ENCODE measurements around the gene GPR31. TPM values are rescaled to one million over a fixed set of nuclear protein-coding genes. Genes with fewer than 3 reads are reported as not detected.
"Not testable (repeated sequence)": the region's sequence is repeated elsewhere in the genome, so short reads cannot be mapped to it uniquely, and the experiment has no call there.

GPR31 gene
- total RNA-seq, 1 experiment from 2014 or later = not detected

GRCh38 chr6:167187275-167187674 is 29.5 kb upstream of the GPR31 start:
- H2AFZ ChIP-seq (ENCODE audit: low read length); H3K4me1 ChIP-seq (ENCODE audit: insufficient read depth, low read length); H3K27ac ChIP-seq (ENCODE audit: insufficient read length, low read depth, low read length); H3K18ac ChIP-seq (ENCODE audit: insufficient read length, low read depth, low read length); H3K23me2 ChIP-seq (ENCODE audit: insufficient read length, low read depth, low read length, poor library complexity, severe bottlenecking); H4K20me1 ChIP-seq (ENCODE audit: control insufficient read depth, insufficient read depth, insufficient read length); DNase-seq; H3K4me1 Mint-ChIP-seq; H3K79me2 ChIP-seq (ENCODE audit: insufficient read depth, low read length); H3K27ac Mint-ChIP-seq; H3K4me3 Mint-ChIP-seq; H3K9me3 Mint-ChIP-seq; H3K23ac ChIP-seq (ENCODE audit: insufficient read length, low read depth, low read length); H4K8ac ChIP-seq (replicated peaks; ENCODE audit: insufficient read length, low read depth, low read length); H3K14ac ChIP-seq (ENCODE audit: insufficient read depth, low read length); H3T11ph ChIP-seq (ENCODE audit: low read length); H2BK20ac ChIP-seq (ENCODE audit: low read depth, low read length, poor library complexity, severe bottlenecking); H3K79me1 ChIP-seq (ENCODE audit: insufficient read depth, low read depth, low read length, poor library complexity, severe bottlenecking); H4K5ac ChIP-seq (ENCODE audit: insufficient read length, low read depth, low read length); H2BK5ac ChIP-seq (ENCODE audit: insufficient read length, low read length); H2BK15ac ChIP-seq (ENCODE audit: low read depth, low read length); H3K27me3 Mint-ChIP-seq (ENCODE audit: low read depth); H2BK120ac ChIP-seq (ENCODE audit: low read depth, low read length, poor library complexity, severe bottlenecking); H3K9ac ChIP-seq (ENCODE audit: extremely low read depth, insufficient read length, low read length); H3K27me3 ChIP-seq (ENCODE audit: insufficient read depth, low read length); H4K91ac ChIP-seq (ENCODE audit: insufficient read length, low read depth, low read length); H2AK5ac ChIP-seq (ENCODE audit: insufficient read length, low read length); H3K56ac ChIP-seq (ENCODE audit: insufficient read length, low read depth, low read length); H3K4me2 ChIP-seq (ENCODE audit: insufficient read depth, insufficient read length, low read length); H3K4ac ChIP-seq (ENCODE audit: low read depth, low read length); H2BK12ac ChIP-seq (ENCODE audit: insufficient read length, low read depth, low read length); H3K9me3 ChIP-seq (ENCODE audit: control insufficient read depth, low read depth, low read length): not testable (repeated sequence)
- WGBS (ENCODE audit: extremely low coverage, insufficient read length, low lambda C conversion rate) = no CpG with 5 or more reads among the region's 9 CpGs
- H3K36me3 Mint-ChIP-seq (ENCODE audit: insufficient read depth in 1 of 3, low read depth in 3 of 3) = peaks cover 0 to 15% (median 0%) of the 10 kb centered on the region in 3 experiments; a peak in 3 of 7 replicates

- not testable (repeated sequence) for H3K18ac ChIP-seq (ENCODE audit: insufficient read length, low read depth, low read length); H2AK5ac ChIP-seq (ENCODE audit: insufficient read length, low read length); H3K27ac ChIP-seq (ENCODE audit: insufficient read length, low read depth, low read length); H4K5ac ChIP-seq (ENCODE audit: insufficient read length, low read depth, low read length); H3K27me3 ChIP-seq (ENCODE audit: insufficient read depth, low read length); H2BK12ac ChIP-seq (ENCODE audit: insufficient read length, low read depth, low read length); H3K4me3 Mint-ChIP-seq; H3K4me2 ChIP-seq (ENCODE audit: insufficient read depth, insufficient read length, low read length); H3K36me3 Mint-ChIP-seq (ENCODE audit: insufficient read depth in 1 of 3, low read depth in 3 of 3); H3K9me3 ChIP-seq (ENCODE audit: control insufficient read depth, low read depth, low read length); H3K27ac Mint-ChIP-seq; H4K91ac ChIP-seq (ENCODE audit: insufficient read length, low read depth, low read length); H3K27me3 Mint-ChIP-seq (ENCODE audit: low read depth); H2BK20ac ChIP-seq (ENCODE audit: low read depth, low read length, poor library complexity, severe bottlenecking); H3K23me2 ChIP-seq (ENCODE audit: insufficient read length, low read depth, low read length, poor library complexity, severe bottlenecking); H3K14ac ChIP-seq (ENCODE audit: insufficient read depth, low read length); DNase-seq; H3K79me1 ChIP-seq (ENCODE audit: insufficient read depth, low read depth, low read length, poor library complexity, severe bottlenecking); H3T11ph ChIP-seq (ENCODE audit: low read length); H3K79me2 ChIP-seq (ENCODE audit: insufficient read depth, low read length); H3K9me3 Mint-ChIP-seq; H3K9ac ChIP-seq (ENCODE audit: extremely low read depth, insufficient read length, low read length); H4K20me1 ChIP-seq (ENCODE audit: control insufficient read depth, insufficient read depth, insufficient read length); H2BK5ac ChIP-seq (ENCODE audit: insufficient read length, low read length); H3K4ac ChIP-seq (ENCODE audit: low read depth, low read length); H3K4me1 ChIP-seq (ENCODE audit: insufficient read depth, low read length); H2BK15ac ChIP-seq (ENCODE audit: low read depth, low read length); H2BK120ac ChIP-seq (ENCODE audit: low read depth, low read length, poor library complexity, severe bottlenecking); H2AFZ ChIP-seq (ENCODE audit: low read length); H3K23ac ChIP-seq (ENCODE audit: insufficient read length, low read depth, low read length); H3K4me1 Mint-ChIP-seq; H3K56ac ChIP-seq (ENCODE audit: insufficient read length, low read depth, low read length); H4K8ac ChIP-seq (replicated peaks; ENCODE audit: insufficient read length, low read depth, low read length)
- no CpG with 5 or more reads among the region's 3 CpGs for WGBS (ENCODE audit: extremely low coverage, insufficient read length, low lambda C conversion rate)
Measured at GRCh38 chr6:167185101-167185500, 27.3 kb upstream of the GPR31 start.

Measured in H9 (cell line).